Activated gamma-delta T cell (primary cell): ENCODE results near the gene DENND10.
"Not testable (repeated sequence)": the region's sequence is repeated elsewhere in the genome, so short reads cannot be mapped to it uniquely, and the experiment has no call there.

Source experiments
- DNase-seq: peaks from one replicate; lab custom pipeline; 2025; lab: John Stamatoyannopoulos, UW
- total RNA-seq, 2 donors: gene quantifications; one replicate each; lab custom pipeline; 2026; lab: John Stamatoyannopoulos, UW

DENND10 gene
- 34.0 to 34.7 reads per million in 2 donors for total RNA-seq

GRCh38 chr10:119103903-119104653 lies at the start of gene DENND10:
DENND10 (plus strand) TSS chr10:119104113; CDS start chr10:119104143, 30 bp downstream.
- peak; percentile 69 for DNase-seq

GRCh38 chr10:119055472-119055871 lies 48.4 kb upstream of the DENND10 start:
- no peak for DNase-seq

GRCh38 chr10:119058010-119058409 lies 45.9 kb upstream of the DENND10 start:
- DNase-seq, result no peak

- DNase-seq, result no peak
Measured at GRCh38 chr10:119059557-119059956, 44.4 kb upstream of the DENND10 start.

- DNase-seq, result no peak
Measured at GRCh38 chr10:119060107-119060506, 43.8 kb upstream of the DENND10 start.

- DNase-seq, result no peak
Measured at GRCh38 chr10:119061352-119061751, 42.6 kb upstream of the DENND10 start.

- DNase-seq, result no peak
Measured at GRCh38 chr10:119061926-119062325, 42.0 kb upstream of the DENND10 start.

GRCh38 chr10:119070395-119071165 lies 33.3 kb upstream of the DENND10 start:
- DNase-seq, result no peak

GRCh38 chr10:119073584-119073983 lies 30.3 kb upstream of the DENND10 start:
- DNase-seq, result no peak

GRCh38 chr10:119078422-119079179 lies 25.3 kb upstream of the DENND10 start:
- no peak for DNase-seq

GRCh38 chr10:119079599-119080520 lies 24.1 kb upstream of the DENND10 start:
- peak; percentile 49 for DNase-seq

- peak; percentile 84 for DNase-seq
Measured at GRCh38 chr10:119080521-119081259, 23.2 kb upstream of the DENND10 start, which contains the start of gene EIF3A. EIF3A (minus strand) TSS chr10:119080817; CDS start chr10:119080676, 141 bp downstream.

GRCh38 chr10:119084896-119085295 lies 19.0 kb upstream of the DENND10 start:
- DNase-seq, result no peak

- DNase-seq, result no peak
Measured at GRCh38 chr10:119087271-119087882, 16.5 kb upstream of the DENND10 start.

GRCh38 chr10:119090026-119090795 lies 13.7 kb upstream of the DENND10 start:
- DNase-seq, result no peak

GRCh38 chr10:119090968-119091367 lies 12.9 kb upstream of the DENND10 start:
- no peak for DNase-seq

GRCh38 chr10:119095640-119096039 lies 8.3 kb upstream of the DENND10 start:
- DNase-seq, result no peak

GRCh38 chr10:119096641-119097415 lies 7.1 kb upstream of the DENND10 start:
- not testable (repeated sequence) for DNase-seq
